IPS-18a (cell line): ENCODE measurements around the gene RYK.

Source experiments
- H3K27ac ChIP-seq: one replicate; pipeline ENCODE4 v1.5.1; 2013; ENCODE audit warnings: low read length
- H3K27me3 ChIP-seq: one replicate; pipeline ENCODE4 v1.6.1; 2013; ENCODE audit warnings: mild to moderate bottlenecking, low read length; ENCODE audit not compliant: control insufficient read depth, insufficient read depth
- H3K36me3 ChIP-seq: one replicate; pipeline ENCODE4 v1.6.1; 2013; ENCODE audit warnings: low read depth, low read length; ENCODE audit not compliant: control insufficient read depth
- H3K4me1 ChIP-seq: one replicate; pipeline ENCODE4 v1.6.1; 2013; ENCODE audit warnings: low read depth, low read length; ENCODE audit not compliant: control insufficient read depth
- H3K4me3 ChIP-seq: one replicate; pipeline ENCODE4 v1.5.1; 2013; ENCODE audit warnings: low read length
- H3K9ac ChIP-seq: one replicate; pipeline ENCODE4 v1.6.1; 2013; ENCODE audit warnings: mild to moderate bottlenecking, low read length, moderate library complexity
- H3K9me3 ChIP-seq: one replicate; pipeline ENCODE4 v1.6.1; 2013; ENCODE audit warnings: low read depth, low read length; ENCODE audit not compliant: control insufficient read depth

Gene RYK

DNA sequence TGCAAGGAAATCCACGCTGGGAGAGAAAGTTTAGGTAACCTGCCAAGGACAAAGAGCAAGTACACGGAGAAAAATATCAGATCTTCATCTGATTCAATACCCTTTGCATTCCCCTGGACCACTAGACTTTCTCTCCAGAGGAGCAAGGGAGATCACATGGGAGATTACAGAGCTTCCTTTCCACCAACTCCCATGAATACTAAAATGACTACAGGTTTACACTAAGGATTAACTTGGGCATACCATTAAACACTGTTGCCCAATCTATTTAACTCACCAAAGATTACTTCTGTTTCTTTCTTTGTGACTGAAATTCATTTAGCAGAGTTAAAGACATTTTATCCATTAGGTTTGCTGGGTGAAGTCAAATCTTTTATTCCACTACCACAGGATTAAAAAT is 71.2 kb downstream of the RYK start:
- Histone ChIP-seq H3K27me3 (no peaks in the 10 kb centered on the region), H3K4me1 (no peaks in the 10 kb centered on the region), H3K9ac (no peak overlapping the region), H3K9me3 (no peaks in the 10 kb centered on the region), H3K36me3 (peaks cover 32% of the 10 kb centered on the region), H3K27ac (no peak overlapping the region), H3K4me3 (no peak overlapping the region)

DNA sequence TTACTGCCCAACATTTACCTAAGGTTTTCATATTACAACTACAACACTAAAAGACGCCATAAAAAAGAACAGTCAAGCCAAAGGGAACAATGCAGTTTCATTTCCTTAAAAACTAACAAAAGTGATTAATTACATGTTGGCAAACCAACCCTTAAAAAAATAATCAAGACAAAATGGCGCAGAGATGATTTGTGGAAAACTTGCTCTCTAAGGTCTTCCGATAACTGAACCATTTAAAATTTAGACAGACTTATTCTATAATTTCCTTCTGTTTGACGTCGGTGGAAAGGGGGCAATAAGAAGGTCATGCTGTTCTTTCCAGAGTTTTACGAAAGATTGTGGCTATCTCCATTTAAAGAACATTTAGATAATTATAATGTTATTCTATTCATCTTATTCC is 87.6 kb downstream of the RYK start:
- Histone ChIP-seq H3K9ac (no peak overlapping the region), H3K27ac (no peak overlapping the region), H3K9me3 (no peaks in the 10 kb centered on the region), H3K36me3 (peaks cover 12% of the 10 kb centered on the region), H3K4me3 (no peak overlapping the region), H3K27me3 (no peaks in the 10 kb centered on the region), H3K4me1 (no peaks in the 10 kb centered on the region)

DNA sequence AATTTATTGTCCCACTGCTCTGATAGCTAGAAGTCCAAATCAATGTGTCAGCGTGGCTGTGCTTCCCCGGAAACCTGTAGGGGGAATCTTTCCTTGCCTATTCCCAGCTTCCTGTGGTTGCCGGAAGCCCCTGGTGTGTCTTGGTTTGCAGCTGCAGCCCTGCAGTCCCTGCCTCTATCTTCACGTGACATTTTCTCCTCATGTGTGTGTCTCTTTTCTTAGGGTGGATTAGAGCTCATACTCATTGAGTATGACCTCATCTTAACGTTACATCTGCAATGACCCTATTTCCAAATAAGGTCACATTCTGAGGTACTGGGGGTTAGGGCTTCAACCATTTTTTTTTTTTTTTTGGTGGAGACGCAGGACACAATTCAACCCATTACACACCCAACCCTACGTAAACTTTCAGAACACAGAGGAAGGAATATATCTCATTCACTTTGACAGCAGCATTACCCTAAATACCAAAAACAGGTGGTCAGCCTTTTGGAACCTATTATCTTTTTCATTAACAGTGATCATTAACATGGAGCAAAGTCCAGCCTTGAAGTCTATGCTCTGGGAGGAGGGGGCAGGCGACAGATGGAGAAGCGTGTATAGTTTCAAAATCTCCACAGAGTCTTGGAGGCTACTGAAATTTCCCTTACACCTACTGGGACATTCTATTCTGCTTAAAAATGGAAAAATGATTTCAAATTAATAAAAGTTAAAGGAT is 88.6 kb downstream of the RYK start:
- no peaks in the 10 kb centered on the region for H3K27me3 ChIP-seq
- no peak overlapping the region for H3K9ac ChIP-seq
- H3K9me3 ChIP-seq, result no peaks in the 10 kb centered on the region
- H3K36me3 ChIP-seq, result peaks cover 19% of the 10 kb centered on the region
- H3K4me1 ChIP-seq, result no peaks in the 10 kb centered on the region
- H3K4me3 ChIP-seq, result no peak overlapping the region
- no peak overlapping the region for H3K27ac ChIP-seq

DNA sequence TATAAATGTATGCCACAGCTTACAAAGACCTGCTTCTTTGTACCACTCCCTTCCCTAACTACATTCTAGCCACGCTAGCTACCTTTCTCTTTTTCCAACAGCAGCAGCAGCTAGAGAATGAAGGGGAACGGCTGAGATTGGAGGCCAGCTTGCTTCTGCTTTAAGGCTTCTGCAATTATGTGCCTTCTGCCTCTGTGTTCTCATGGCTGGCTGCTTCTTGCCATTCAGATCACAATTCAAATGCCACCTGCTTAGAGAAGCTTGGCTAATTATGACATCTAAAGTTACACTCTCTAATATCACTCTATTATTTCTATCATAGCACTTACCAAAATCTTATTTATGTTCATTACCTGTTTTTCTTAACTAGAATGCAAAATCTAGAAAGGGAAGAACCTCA is 95.2 kb downstream of the RYK start:
- H3K9me3 ChIP-seq, result no peaks in the 10 kb centered on the region
- no peak overlapping the region for H3K27ac ChIP-seq
- H3K27me3 ChIP-seq, result no peaks in the 10 kb centered on the region
- H3K36me3 ChIP-seq, result peaks cover 35% of the 10 kb centered on the region
- no peak overlapping the region for H3K9ac ChIP-seq
- no peaks in the 10 kb centered on the region for H3K4me1 ChIP-seq
- no peak overlapping the region for H3K4me3 ChIP-seq

DNA sequence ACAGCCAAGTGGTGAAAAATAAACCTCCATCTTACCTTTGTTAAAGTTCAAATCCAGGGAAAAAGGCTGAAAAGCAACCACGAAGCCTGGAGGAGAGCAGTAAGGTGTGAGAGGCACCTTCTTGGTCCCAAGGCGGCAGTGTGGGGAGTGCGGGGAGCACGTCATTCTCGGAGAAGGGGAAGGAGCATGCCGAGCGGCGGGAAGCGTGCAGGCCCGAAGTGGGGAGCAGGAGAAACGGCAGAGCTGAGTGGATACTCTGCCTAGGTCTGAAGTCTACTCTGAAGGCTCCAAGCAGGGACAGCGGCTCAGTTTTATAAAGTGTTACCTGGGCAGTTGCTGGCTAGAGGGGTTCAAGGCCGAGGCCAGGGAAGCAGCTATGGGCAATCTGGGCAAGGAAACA is 96.9 kb downstream of the RYK start:
- H3K9ac ChIP-seq, result no peak overlapping the region
- no peaks in the 10 kb centered on the region for H3K27me3 ChIP-seq
- H3K9me3 ChIP-seq, result no peaks in the 10 kb centered on the region
- no peaks in the 10 kb centered on the region for H3K4me1 ChIP-seq
- no peak overlapping the region for H3K27ac ChIP-seq
- no peak overlapping the region for H3K4me3 ChIP-seq
- H3K36me3 ChIP-seq, result peaks cover 30% of the 10 kb centered on the region

DNA sequence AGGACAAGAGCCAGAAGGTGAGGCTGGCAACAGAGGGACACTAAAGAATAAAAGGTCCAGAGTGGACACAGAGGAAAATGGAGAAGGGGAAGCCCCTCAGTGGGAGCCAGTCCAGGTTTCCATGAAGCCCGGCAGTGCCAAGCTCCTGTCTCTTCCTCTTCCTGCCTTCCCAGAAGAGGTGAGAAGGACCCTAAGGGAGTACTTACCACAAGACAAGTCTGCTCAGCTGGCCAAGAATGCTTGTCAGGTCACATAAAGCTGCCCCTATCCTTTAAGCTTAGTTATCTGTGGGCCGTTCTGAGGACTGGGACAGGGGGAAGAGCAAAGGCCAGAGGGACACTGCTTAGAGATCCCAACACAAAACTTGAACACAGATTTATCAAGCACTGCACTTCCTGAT is 100.2 kb downstream of the RYK start:
- Histone ChIP-seq H3K36me3 (peaks cover 11% of the 10 kb centered on the region), H3K9me3 (no peaks in the 10 kb centered on the region), H3K4me1 (no peaks in the 10 kb centered on the region), H3K9ac (no peak overlapping the region), H3K27me3 (no peaks in the 10 kb centered on the region), H3K4me3 (no peak overlapping the region), H3K27ac (no peak overlapping the region)

DNA sequence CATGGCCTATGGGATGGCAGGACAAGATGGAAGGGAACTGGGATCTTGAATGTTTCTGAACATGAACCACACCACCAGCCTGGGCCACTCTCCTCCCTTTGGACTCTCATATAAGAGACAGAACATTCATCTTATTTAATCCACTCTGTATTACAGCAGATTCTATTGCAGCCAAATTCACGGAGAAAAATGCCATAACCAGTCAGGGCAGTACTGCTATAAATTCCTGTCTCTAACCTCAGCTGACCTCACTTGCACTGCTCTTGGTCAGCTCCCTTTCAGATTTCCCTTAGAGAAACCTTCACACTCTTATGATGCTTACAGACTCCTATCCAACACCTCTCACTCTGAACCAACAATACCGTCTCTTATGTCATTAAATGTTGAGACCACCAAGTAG is 101.4 kb downstream of the RYK start:
- H3K36me3 ChIP-seq, result peaks cover 6% of the 10 kb centered on the region
- no peaks in the 10 kb centered on the region for H3K27me3 ChIP-seq
- H3K9me3 ChIP-seq, result no peaks in the 10 kb centered on the region
- no peak overlapping the region for H3K4me3 ChIP-seq
- H3K9ac ChIP-seq, result no peak overlapping the region
- no peaks in the 10 kb centered on the region for H3K4me1 ChIP-seq
- no peak overlapping the region for H3K27ac ChIP-seq

DNA sequence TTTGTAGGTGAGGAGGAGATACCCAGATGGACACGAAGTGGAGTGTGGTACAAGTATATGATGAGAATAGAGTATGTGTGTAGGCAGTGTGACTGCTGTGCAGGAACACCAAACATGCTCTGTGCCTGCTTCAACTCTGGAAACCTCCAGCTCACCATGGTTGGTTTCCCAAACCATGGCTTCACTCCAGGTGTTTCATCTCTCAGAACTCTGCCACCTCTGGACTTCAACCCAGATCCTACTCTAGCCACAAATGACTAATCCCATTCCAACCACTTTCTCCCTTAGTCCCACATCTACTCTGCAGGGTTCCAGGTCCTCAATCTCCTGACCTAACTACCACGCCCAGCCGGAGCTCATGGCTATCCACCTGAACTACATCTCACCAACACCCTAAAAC is 102.1 kb downstream of the RYK start:
- no peaks in the 10 kb centered on the region for H3K9me3 ChIP-seq
- no peak overlapping the region for H3K27ac ChIP-seq
- no peak overlapping the region for H3K4me3 ChIP-seq
- peaks cover 5% of the 10 kb centered on the region for H3K36me3 ChIP-seq
- H3K27me3 ChIP-seq, result no peaks in the 10 kb centered on the region
- H3K4me1 ChIP-seq, result no peaks in the 10 kb centered on the region
- no peak overlapping the region for H3K9ac ChIP-seq

DNA sequence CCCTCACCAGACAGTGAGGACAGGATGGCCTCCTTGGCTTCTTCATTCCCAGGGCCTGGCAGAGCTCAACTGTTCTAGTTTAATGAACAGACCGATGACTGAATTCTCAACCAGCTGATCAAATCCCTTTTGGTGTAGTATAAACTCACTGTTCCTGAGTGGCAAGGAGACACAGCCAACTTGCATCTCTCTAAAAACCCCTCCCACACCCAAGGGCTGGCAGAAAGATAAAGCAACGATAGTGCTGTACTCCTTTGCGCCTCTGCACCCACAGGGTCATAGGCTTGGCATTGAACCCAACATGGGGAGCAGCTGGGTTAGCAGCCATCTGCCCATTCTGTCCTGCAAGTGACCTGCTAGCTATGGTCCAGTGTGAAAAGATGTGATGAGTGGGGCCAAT is 103.2 kb downstream of the RYK start:
- Histone ChIP-seq H3K9ac (no peak overlapping the region), H3K27me3 (no peaks in the 10 kb centered on the region), H3K4me3 (no peak overlapping the region), H3K27ac (no peak overlapping the region), H3K4me1 (no peaks in the 10 kb centered on the region), H3K36me3 (no peaks in the 10 kb centered on the region), H3K9me3 (no peaks in the 10 kb centered on the region)

DNA sequence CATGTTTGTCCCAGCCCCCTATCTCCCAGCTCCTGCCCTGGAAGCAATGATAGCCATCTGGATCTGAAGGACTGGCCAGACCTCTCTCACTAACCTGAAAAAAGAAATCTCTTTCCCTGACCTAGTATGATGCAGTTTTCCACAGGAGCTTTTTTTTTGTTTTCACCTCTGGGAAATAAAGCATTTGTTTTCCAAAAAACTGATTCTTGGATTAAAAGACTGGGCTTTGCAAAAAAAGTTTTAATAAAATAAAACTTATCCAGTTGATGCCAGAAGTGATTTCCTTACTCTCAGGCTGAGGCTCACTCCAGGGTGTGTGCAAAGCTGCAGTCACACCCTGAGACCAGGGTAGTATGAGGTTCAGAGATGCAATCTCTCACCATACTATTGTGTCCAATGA is 104.0 kb downstream of the RYK start:
- Histone ChIP-seq H3K4me1 (no peaks in the 10 kb centered on the region), H3K27me3 (no peaks in the 10 kb centered on the region), H3K4me3 (no peak overlapping the region), H3K9ac (no peak overlapping the region), H3K36me3 (no peaks in the 10 kb centered on the region), H3K9me3 (no peaks in the 10 kb centered on the region), H3K27ac (no peak overlapping the region)

DNA sequence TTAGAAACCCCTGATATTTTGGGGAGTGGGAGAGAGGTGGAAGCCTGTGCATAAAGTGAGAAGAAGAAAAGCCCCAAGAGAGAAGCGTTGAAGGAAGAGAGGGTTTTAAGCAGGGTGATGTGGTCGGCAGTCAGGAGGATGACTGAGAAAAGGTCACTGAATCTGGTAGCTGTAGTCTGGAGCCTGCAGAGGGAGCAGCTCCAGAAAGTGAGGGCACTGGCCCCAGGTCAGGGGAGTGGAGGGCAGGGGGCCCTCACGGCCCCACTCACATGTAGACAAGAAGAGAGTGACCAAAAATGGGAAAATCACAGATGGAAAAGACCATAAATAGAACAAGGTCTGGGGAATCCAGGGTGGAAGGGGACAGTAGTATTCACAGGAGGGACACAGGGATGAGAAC is 105.5 kb downstream of the RYK start:
- Histone ChIP-seq H3K27me3 (no peaks in the 10 kb centered on the region), H3K9ac (no peak overlapping the region), H3K9me3 (no peaks in the 10 kb centered on the region), H3K4me1 (no peaks in the 10 kb centered on the region), H3K27ac (no peak overlapping the region), H3K4me3 (no peak overlapping the region), H3K36me3 (no peaks in the 10 kb centered on the region)

DNA sequence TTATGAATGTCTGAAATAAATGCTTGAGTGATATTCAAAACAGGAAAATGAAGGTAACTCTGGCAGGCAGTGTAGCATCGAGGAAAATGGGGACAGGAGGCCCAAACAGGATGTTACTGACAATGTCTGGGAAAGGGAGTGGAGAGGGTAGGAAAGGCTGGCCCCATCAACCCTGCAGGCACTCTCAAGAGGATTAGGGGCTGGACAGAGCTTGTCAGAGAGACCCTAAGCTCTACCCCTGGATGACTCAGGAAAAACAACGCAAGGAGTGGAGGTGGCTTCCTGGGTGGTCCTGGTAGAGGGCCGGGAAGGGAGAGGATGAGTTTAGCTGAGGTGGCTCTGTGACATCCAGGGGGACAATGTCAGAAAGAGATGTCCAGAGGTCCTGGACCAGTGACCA is 106.0 kb downstream of the RYK start:
- no peaks in the 10 kb centered on the region for H3K9me3 ChIP-seq
- no peaks in the 10 kb centered on the region for H3K27me3 ChIP-seq
- H3K36me3 ChIP-seq, result no peaks in the 10 kb centered on the region
- no peak overlapping the region for H3K27ac ChIP-seq
- H3K4me1 ChIP-seq, result no peaks in the 10 kb centered on the region
- no peak overlapping the region for H3K9ac ChIP-seq
- H3K4me3 ChIP-seq, result no peak overlapping the region
